NCI-H2196 (cell line): ENCODE results near the gene PWWP2A.
A peak's percentile ranks its signal among the peaks of the same experiment; 100 is the strongest.
"Not testable (repeated sequence)": the region's sequence is repeated elsewhere in the genome, so short reads cannot be mapped to it uniquely, and the experiment has no call there.

ENCODE experiments used
- DNase-seq: peaks from one replicate; lab custom pipeline; 2025; ENCODE audit not compliant: unreplicated experiment; lab: John Stamatoyannopoulos, UW

PWWP2A gene

DNA sequence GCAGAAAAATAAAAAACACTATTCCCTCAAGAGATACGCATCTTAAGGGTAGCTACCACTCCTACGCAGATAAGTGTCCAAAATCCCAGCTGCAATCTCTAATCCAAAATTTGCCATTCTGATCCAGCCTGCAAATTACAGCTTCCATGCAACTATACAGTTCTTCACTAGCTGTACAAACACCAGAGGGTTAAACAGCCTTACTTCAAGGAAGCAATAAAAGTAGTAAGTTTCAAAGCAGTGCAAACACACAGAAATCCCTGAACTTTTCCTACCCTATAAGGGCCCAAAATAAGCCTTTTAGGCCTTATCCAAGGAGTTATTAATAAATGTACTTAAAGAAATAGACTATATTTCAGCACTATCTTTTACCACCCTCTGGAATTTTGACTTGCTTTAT, 39.5 kb downstream of the PWWP2A start:
- no peak for DNase-seq

DNA sequence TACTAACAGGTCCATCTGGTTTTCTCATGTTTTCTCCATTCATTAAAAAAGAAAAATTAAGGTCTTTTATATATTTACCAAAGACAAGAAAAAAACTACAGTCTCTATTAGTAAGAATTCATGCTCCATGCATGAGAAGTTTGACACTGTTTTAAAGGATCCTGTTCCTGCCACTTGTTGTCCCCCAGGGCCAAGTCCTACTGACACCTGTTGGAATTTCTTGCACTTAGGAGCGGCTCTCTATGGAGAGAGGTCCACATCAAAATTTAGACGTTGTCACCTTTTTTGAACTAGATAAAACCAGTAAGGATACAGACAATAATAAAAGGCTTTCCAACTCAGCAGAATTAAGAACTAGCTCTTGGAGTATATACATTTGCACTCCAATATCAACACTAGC, 42.3 kb downstream of the PWWP2A start:
- DNase-seq: no peak

DNA sequence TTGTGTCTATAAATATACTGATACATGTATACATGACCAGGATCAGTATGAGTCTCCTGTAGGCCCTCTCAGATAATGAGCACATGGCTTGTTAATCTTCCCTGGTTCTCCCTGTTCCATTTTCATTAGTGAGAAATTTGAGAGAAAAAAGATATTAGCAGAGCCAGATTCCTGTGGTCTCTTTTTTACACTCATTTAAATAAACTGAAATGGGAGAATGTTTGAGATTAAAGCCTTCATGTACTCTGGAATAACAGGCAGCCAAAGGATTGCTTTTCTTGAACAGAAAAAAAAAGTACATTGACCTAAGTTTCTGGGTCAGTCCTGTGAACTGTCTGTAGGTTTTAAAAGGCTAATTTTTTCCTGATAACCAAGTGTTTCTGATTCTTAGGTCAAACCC, 44.2 kb downstream of the PWWP2A start:
- no peak for DNase-seq

DNA sequence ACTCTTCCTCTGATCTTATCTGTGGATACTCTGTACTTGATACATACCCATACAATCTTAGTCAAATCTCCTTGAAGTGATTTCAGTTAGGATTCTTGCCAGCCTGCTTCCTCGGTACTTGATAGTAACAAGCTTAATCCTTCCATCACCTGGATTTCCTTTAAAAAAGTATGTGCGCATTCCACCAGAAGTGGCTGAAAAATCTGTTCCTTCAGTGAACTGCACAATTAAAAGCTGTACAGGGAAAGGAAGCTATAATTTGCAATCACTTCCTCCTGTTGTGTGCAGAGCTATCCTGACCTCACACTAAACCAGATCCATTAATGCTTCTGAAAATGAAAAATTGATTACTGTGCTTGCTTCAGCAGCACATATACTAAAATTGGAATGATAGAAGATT, 47.3 kb downstream of the PWWP2A start:
- no peak for DNase-seq

DNA sequence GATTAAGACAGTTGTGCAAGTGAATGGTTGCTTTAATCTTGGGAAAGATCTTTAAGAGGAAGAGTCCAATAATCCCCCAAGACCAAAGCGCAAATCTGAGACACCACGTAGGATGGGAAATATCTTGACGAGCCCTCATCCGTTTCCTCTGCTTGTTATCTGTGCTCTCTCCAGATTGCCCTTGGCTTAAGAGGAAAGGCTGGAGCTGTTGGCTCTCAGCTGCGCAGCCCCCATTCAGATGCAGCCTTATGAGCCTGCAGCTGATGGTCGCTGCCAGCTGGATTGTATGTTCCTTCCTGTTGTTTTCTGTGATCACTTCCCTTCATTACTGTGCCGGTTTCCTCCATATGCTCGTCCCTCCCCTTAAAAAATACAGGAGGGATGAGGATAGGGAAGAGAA, 47.7 kb downstream of the PWWP2A start:
- no peak for DNase-seq

DNA sequence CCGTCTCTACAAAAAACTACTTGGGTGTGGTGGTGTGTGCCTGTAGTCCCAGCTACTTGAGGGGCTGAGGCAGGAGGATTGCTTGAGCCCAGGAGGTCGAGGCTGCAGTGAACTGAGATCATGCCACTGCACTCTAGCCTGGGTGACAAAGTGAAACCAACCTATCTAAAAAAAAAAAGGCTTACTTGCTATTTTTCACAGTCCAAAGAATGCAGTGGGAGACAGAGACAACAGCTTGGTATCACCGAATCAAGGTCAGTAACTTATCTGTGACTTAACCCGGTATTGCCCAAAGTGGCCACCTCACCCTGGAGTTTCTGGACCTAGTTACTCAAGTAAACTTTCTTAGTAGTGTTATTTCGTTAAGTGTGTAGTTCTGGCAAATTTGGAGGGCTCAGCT, 50.1 kb downstream of the PWWP2A start:
- DNase-seq: not testable (repeated sequence)

DNA sequence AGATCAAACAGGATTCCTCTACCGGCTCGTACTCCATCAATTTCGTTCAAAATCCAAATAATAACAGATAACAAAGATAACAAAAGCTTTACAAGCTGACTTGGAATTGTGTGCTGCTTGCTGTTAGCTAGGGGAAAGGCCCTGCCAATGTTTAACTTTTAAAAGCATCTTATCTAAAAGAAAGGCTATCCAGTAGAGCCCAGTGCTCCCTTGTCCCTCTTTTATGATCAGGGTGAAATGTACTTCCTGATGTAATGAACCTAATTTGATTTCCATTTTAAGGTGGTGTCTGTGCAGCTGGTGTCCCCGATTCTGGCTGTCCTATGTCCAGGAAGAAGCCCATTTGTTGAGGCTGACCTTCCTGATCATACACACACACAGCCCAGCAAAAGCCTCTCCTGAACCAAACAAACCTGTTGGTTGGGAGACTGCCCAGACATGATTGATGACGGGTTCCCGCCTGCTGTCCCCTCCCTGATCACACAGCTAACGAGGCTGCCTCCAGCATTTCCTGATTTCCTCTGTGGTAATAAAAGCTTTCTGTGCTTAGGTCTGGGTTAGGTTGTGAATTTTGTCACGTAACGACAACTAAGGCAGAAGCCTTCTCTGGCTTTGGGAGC, 54.1 kb downstream of the PWWP2A start:
- peak; percentile 31 for DNase-seq

DNA sequence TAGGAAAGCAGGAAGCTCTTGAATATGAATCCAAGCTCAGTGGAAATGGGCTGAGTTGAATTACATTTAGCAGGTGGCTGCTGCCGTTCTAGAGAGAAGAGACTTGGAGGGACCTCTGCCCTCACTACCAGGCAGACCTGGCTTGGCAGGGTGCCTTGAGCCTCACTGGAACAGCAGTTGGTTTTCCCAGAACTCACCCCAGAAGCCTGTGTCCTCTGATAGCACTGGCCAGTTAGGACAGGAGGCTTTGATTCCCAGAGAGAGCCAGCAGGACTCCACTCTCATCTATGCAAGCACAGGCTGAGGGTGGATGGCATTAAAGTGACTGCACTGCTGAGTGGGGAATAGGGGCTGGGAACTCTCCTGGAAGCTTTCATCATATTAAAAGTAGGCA, 54.8 kb downstream of the PWWP2A start:
- DNase-seq: peak; percentile 57

DNA sequence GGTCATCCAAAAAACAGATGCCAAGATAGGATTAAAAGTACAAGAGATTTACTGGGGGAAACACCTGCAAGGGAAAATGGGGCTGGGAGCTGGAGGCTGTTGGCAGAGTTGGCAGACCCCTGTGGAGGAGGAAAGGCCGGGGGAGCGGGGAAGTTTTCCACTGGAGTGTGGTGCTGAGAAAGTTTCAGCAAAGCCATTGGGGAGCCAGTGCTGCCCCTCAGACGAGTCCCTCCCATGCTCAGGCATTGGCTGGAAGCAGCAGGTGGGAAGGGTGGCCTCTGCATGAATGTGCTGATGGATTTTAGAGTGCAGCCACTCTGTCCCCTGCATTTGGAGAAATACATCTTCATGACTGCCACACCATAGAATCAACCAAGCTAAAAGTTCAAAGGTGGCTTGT, 57.5 kb downstream of the PWWP2A start:
- no peak for DNase-seq

DNA sequence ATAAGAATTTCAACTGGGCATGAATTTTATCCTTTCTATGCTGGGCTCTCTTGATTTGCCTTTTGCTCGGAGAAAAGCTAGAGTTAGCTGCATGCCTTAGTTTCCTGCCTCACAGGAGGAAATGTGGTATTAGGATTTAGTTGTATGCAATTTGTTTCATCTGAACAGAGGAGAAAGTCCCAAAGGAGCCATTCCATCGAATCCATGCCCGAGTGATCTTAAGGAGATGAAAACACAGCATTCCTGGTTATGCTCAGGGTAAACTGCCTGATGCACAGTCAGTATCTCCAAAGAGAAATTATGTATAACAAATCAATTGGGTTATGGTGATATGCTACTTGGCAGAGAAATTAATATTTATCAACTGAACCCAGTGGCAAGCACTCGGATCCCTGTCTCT, 59.2 kb downstream of the PWWP2A start:
- DNase-seq: no peak

DNA sequence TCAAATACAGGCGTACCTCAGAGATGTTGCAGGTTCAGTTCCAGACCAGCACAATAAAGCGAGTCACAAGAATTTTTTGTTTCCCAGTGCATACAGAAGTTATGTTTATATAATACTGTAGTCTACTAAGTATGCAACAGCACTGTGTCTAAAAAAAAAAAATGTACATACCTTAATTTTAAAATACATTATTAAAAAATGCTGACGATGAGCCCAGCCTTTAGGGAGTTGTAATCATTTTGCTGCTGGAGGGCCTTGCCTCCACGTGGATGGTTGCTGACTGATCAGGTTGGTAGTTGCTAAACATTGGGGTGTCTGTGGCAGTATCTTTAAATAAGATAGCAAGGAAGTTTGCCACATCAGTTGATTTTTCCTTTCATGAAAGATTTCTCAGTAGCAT, 62.0 kb downstream of the PWWP2A start:
- DNase-seq: no peak

DNA sequence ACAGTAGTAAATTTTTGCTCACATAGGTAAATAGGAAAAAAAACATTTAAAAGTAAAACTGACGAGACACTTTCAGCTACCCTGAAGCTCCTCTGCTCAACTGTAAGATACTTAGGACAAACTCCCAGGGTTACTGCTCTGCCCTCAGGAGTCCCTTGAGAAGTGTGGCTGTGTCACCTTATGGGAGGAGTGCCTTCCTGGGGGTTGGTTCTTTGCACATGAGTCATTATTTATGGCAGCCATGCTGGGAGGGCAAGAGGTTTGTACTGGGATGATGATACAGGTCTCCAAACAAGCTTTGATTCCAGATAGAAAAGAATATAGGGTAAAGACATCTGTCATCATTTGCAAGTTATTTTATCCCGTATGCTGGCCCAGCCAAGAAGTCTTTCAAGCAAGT, 64.4 kb downstream of the PWWP2A start:
- DNase-seq: no peak

DNA sequence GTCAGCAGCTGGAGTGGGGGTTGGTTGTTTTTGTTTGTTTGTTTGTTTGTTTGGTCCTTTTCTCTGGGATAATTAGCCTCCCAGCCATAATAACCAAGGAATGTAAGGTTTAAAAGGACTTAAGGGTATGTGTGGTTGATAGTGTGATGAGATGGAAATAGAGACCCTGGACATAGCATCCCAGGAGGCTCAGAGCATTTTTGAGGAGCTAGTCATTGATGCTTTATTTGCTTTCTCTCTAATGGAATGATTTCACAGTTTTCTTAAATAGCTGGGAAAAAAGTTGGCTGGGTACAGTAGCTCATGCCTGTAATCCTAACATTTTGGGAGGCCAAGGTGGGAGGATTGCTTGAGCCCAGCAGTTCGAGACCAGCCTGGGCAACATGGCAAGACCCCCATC, 65.2 kb downstream of the PWWP2A start:
- DNase-seq: no peak

DNA sequence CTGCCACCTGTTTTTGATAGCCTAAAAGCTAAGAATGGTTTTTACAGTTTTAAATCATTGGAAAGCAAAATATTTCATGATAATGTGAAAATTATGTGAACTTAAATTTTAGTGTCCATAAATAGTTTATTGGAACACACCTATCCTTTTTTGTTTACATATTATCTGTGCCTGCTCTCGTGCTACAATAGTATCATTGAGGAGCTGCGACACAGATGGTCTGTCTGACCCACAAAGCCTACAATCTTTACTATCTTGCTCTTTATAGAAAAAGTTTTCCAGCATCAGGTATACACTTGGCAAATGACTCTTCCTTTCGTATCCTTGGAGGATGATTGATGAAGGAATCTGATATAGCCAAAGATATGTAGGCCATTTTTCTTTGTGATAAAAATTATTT, 70.2 kb downstream of the PWWP2A start:
- DNase-seq: no peak

DNA sequence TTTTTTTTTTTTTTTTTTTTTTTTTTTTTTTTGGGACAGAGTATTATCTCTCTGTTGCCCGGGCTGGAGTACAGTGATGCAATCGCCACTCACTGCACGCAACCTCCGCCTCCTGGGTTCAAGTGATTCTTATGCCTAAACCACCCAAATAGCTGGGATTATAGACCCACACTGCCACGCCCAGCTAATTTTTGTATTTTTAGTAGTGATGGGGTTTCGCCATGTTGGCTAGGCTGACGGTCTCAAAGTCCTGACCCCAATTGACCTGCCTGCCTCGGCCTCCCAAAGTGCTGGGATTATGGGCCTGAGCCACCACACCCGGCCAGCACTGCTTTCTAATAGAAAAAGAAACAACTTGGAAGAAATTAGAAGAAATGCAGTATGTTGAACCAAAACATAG, 71.1 kb downstream of the PWWP2A start:
- no peak for DNase-seq

DNA sequence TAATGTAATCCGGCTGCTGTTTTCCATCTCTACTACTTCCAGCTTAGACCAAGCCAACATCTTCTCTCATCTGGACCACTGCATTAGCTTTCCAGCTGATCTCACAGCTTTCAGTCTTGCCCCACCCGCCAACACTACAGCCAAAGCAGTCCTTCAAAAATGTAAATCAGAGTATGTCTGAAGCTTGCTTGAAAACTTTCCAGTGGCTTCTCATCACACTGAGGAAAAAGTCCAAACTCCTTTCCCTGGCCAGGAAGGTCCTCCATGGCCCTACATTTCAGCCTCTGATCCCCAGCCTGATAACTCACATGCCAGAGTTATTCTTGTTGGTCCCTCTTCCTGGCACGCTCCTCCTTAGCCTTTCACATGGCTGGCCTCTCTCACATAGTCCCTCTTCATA, 71.8 kb downstream of the PWWP2A start:
- no peak for DNase-seq

DNA sequence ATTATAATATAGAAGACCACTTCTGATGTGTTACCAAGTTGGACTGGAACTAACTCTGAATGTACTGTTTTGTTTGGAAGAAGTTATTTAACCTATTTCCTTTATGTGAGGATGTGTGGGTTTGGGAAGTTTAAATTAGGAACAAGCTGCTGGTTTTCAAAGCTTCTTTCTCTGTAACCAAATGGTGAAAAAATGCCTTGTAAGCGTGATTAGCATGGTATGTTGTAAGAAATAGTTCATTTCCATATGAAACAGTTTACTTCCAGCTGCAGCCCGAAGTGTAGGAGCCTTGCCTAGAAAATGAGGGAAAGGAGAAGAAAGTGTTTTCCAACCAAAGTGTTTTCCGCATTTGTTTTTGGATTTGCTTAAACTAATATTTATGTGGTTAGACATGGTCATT, 74.3 kb downstream of the PWWP2A start:
- no peak for DNase-seq

DNA sequence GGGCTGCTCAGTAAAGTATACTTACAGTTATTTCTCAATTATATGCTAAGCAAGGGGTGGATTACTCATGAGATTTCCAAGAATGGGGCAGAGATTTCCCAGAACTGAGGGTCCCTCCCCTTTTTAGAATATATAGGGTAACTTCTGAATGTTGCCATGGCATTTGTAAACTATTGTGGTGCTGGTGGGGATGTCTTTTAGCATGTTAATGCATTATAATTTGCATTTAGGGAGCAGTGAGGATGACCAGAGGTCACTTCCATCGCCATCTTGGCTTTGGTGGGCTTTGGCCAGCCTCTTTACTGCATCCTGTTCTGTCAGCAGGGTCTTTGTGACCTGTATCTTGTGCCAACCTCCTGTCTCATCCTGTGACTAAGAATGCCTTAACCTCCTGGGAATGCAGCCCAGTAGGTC, 74.9 kb downstream of the PWWP2A start:
- no peak for DNase-seq

DNA sequence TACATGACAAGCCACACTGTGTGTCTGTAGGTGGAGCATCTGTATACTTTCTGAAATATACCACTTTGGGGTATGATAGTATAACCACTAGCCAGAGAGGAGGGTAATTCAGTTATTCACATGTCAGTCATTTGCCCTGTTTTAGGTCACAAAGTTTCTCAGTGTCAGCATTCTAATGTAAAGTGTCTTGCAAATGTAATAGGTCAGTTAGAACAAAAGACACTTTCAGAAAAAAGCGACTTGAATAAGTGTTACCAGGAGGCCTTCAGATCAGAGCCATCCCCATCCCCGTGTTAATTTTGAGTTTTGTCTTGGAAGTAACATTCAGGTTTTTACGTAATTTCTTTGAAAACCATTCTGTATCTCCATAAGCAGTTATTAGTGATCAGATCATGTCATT, 76.6 kb downstream of the PWWP2A start:
- no peak for DNase-seq
